Esophagus muscularis mucosa (tissue), 4 donors: ENCODE data around the gene GGACT. TPM values are rescaled to one million over a fixed set of nuclear protein-coding genes. Genes with fewer than 3 reads are reported as not detected.
A peak's percentile ranks its signal among the peaks of the same experiment; 100 is the strongest.

Source experiments
- DNase-seq: peaks from one replicate; pipeline ENCODE4 v3.0.0-alpha.2; 2017; ENCODE audit errors: extremely low spot score
- H3K27ac ChIP-seq, 4 donors: fragments of 200-600 bp; sonication (generic); replicated peaks in 1 of 4; 1 replicate in 3 of 4; 2 replicates in 1 of 4; pipeline ENCODE4 v1.5.1; 2016 to 2019; ENCODE audit warnings: mild to moderate bottlenecking in 1 of 4
- H3K27me3 ChIP-seq, 4 donors: fragments of 200-600 bp; sonication (generic); one replicate each; pipeline versions ENCODE4 v1.5.1 to v1.6.0; 2016 to 2019
- H3K36me3 ChIP-seq, 4 donors: fragments of 200-600 bp; sonication (generic); one replicate each; pipeline ENCODE4 v1.5.1; 2016 to 2019
- H3K4me1 ChIP-seq, 4 donors: fragments of 200-600 bp; sonication (generic); one replicate each; pipeline ENCODE4 v1.5.1; 2016 to 2019
- H3K4me3 ChIP-seq, 4 donors: fragments of 200-600 bp; sonication (generic); 1 replicate in 2 of 4; 2 replicates in 2 of 4; pipeline ENCODE4 v1.5.1; 2016 to 2019; ENCODE audit warnings: mild to moderate bottlenecking in 4 of 4, moderate library complexity in 1 of 4
- H3K9me3 ChIP-seq, 4 donors: fragments of 200-600 bp; sonication (generic); 1 replicate in 3 of 4; 2 replicates in 1 of 4; pipeline ENCODE4 v1.5.1; 2016 to 2019
- EP300 ChIP-seq: sonication (generic); formaldehyde crosslinking; IDR thresholded peaks from one replicate; pipeline ENCODE4 v1.6.1; 2017; ENCODE audit warnings: antibody characterized with exemption
- POLR2A ChIP-seq: fragments of 450-650 bp; IDR thresholded peaks from one replicate; pipeline ENCODE4 v1.6.1; 2017; ENCODE audit warnings: antibody characterized with exemption, moderate library complexity, mild to moderate bottlenecking, low read depth
- POLR2AphosphoS5 ChIP-seq, 2 donors: sonication (generic); formaldehyde crosslinking; IDR thresholded peaks; one replicate each; pipeline ENCODE4 v1.6.1; 2017; ENCODE audit warnings: antibody characterized with exemption in 2 of 2
- WGBS: methylation state at CpG from one replicate; pipeline ENCODE4 v1.1.5; 2018; 5-methylcytosine and 5-hydroxymethylcytosine counted together
- intact Hi-C: fragments of 100-400 bp; cut with DNase I; formaldehyde crosslinking; loops from one replicate; pipeline ENCODE4 v1.15.1; 2023
- total RNA-seq, 4 donors: library from RNA; depleted of rRNA; stranded (reverse); fragments of >200 nt; gene quantifications; one replicate each; pipeline versions ENCODE4 v1.1.0 to v1.2.1, GENCODE V29; 2016
- TF ChIP-seq, protein P1 (sequence below), 3 experiments: fragments of 200-600 bp in 2 of 3; fragments of 450-650 bp in 1 of 3; sonication (generic) in 2 of 3; IDR thresholded peaks; one replicate each; pipeline ENCODE4 v1.5.1; 2017 to 2019; ENCODE audit warnings: antibody characterized with exemption in 3 of 3, mild to moderate bottlenecking in 2 of 3, moderate library complexity in 1 of 3

Gene GGACT
- total RNA-seq, 4 donors from 2014 or later = 1.2 to 2.9 (median 1.3) TPM

GRCh38 chr13:100566543-100566942, 22.0 kb downstream of the GGACT start:
- WGBS = 91% methylated on average over 6 of the region's 6 CpGs
- no peak for TF ChIP-seq POLR2AphosphoS5 (IDR thresholded peaks at IDR 0.05)
- no peak for TF ChIP-seq EP300
- TF ChIP-seq, protein P1, sequence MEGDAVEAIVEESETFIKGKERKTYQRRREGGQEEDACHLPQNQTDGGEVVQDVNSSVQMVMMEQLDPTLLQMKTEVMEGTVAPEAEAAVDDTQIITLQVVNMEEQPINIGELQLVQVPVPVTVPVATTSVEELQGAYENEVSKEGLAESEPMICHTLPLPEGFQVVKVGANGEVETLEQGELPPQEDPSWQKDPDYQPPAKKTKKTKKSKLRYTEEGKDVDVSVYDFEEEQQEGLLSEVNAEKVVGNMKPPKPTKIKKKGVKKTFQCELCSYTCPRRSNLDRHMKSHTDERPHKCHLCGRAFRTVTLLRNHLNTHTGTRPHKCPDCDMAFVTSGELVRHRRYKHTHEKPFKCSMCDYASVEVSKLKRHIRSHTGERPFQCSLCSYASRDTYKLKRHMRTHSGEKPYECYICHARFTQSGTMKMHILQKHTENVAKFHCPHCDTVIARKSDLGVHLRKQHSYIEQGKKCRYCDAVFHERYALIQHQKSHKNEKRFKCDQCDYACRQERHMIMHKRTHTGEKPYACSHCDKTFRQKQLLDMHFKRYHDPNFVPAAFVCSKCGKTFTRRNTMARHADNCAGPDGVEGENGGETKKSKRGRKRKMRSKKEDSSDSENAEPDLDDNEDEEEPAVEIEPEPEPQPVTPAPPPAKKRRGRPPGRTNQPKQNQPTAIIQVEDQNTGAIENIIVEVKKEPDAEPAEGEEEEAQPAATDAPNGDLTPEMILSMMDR (IDR thresholded peaks at IDR 0.05) = no peak
- TF ChIP-seq POLR2A = no peak
- Histone ChIP-seq H3K27ac (no peak overlapping the region), H3K4me3 (no peak overlapping the region), H3K4me1 (peaks cover 0 to under 1% (median 0%) of the 10 kb centered on the region in 4 donors), H3K9me3 (no peaks in the 10 kb centered on the region), H3K27me3 (no peaks in the 10 kb centered on the region), H3K36me3 (no peaks in the 10 kb centered on the region)
- intact Hi-C loops = no loop called here
- no peak for DNase-seq

- H3K4me3 ChIP-seq = no peak overlapping the region
- no peak for TF ChIP-seq POLR2AphosphoS5 (IDR thresholded peaks at IDR 0.05)
- TF ChIP-seq EP300 = no peak
- TF ChIP-seq, protein P1 (IDR thresholded peaks at IDR 0.05) = no peak
- TF ChIP-seq POLR2A = no peak
- no peaks in the 10 kb centered on the region for H3K36me3 ChIP-seq
- 61% methylated on average over 8 of the region's 8 CpGs for WGBS
- no peak for DNase-seq
- H3K27me3 ChIP-seq = no peaks in the 10 kb centered on the region
- H3K4me1 ChIP-seq = peaks cover 0 to 13% (median 0%) of the 10 kb centered on the region in 4 donors
- H3K27ac ChIP-seq = no peak overlapping the region
- intact Hi-C loops = no loop called here
- H3K9me3 ChIP-seq = no peaks in the 10 kb centered on the region
Measured at GRCh38 chr13:100565286-100565685, 23.3 kb downstream of the GGACT start.

DNA sequence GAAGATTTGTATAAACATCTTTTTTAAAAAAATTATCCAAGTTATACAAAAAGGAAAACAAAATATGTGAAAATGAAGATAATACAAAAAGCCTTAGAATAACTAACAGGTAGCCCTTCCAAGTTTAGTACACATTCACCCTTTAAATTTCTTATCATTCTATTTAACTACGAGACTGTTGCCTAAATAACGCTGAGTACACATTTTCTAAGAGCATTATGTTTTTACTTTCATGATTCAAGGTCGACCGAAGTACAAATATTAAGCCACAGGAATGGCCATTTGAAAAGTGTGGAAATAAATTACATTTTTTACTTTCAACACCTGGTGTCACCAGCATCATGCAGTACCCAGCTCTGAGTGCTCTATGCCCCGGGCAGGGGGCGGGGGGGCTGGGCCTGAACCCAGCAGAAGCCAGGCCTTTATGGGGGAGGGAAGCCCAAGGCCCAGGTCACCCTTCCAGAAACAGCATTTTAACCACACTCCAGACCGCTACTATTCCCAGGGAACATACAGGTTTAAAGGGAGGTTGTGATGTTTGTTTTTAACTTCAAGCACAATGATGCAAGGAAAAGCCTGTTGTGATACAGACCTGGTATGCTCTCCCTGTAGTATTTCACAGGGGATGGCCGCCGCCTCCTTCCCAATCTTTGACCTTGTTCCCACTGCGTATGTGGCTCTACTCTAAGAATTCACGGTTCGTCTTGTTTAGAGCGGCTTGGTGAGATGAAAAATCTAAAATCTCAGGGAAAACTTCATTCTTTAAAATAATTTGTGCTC, 24.0 kb downstream of the GGACT start:
- H3K4me3 ChIP-seq = no peak overlapping the region
- H3K27me3 ChIP-seq = no peaks in the 10 kb centered on the region
- WGBS = 92% methylated on average over 11 of the region's 13 CpGs
- intact Hi-C loops = no loop called here
- peaks cover 0 to 13% (median 0%) of the 10 kb centered on the region in 4 donors for H3K4me1 ChIP-seq
- TF ChIP-seq EP300 (no peak), POLR2A (no peak), POLR2AphosphoS5 (IDR thresholded peaks at IDR 0.05) (no peak)
- TF ChIP-seq, protein P1 (IDR thresholded peaks at IDR 0.05) = no peak
- no peaks in the 10 kb centered on the region for H3K36me3 ChIP-seq
- H3K27ac ChIP-seq = no peak overlapping the region
- DNase-seq = no peak
- no peaks in the 10 kb centered on the region for H3K9me3 ChIP-seq

- Histone ChIP-seq H3K27ac (no peak overlapping the region), H3K9me3 (no peaks in the 10 kb centered on the region), H3K36me3 (no peaks in the 10 kb centered on the region), H3K4me1 (peaks cover 0 to 13% (median 0%) of the 10 kb centered on the region in 4 donors), H3K4me3 (no peak overlapping the region), H3K27me3 (no peaks in the 10 kb centered on the region)
- TF ChIP-seq, protein P1 (IDR thresholded peaks at IDR 0.05) = no peak
- TF ChIP-seq POLR2A = no peak
- TF ChIP-seq POLR2AphosphoS5 (IDR thresholded peaks at IDR 0.05) = no peak
- TF ChIP-seq EP300 = no peak
- peak; percentile 39 for DNase-seq
- WGBS = 93% methylated on average over 7 of the region's 7 CpGs
- intact Hi-C loops = no loop called here
Measured at GRCh38 chr13:100563779-100564178, 24.8 kb downstream of the GGACT start.
